ENCODE results near the gene GCLC. TPM values are rescaled to one million over a fixed set of nuclear protein-coding genes. Genes with fewer than 3 reads are reported as not detected.

Gene GCLC
- total RNA-seq, 1 donor from 2014 or later: 26.0 TPM

- Histone ChIP-seq H3K9ac (no peak overlapping the region), H3K36me3 (no peaks in the 10 kb centered on the region), H3K4me2 (no peak overlapping the region), H3K79me2 (ENCODE audit: low read depth) (no peaks in the 10 kb centered on the region), H3K4me3 (no peak overlapping the region), H3K27ac (no peak overlapping the region), H2AFZ (replicated peaks) (no peak overlapping the region), H3K27me3 (no peaks in the 10 kb centered on the region), H3K4me1 (no peaks in the 10 kb centered on the region), H3F3A (ENCODE audit: low read depth) (no peaks in the 10 kb centered on the region), H4K20me1 (ENCODE audit: low read depth) (no peaks in the 10 kb centered on the region), H3K9me3 (ENCODE audit: low read depth) (no peaks in the 10 kb centered on the region)
- Mint-ChIP-seq H3K4me3 (no peak overlapping the region), H3K27ac (no peak overlapping the region), H3K27me3 (ENCODE audit: insufficient read depth, low read depth) (no peaks in the 10 kb centered on the region), H3K9me3 (no peaks in the 10 kb centered on the region), H3K36me3 (no peaks in the 10 kb centered on the region), H3K4me1 (peaks cover 5% of the 10 kb centered on the region)
- TF ChIP-seq EZH2phosphoT487 (IDR thresholded peaks at IDR 0.05) (no peak), EZH2 (IDR thresholded peaks at IDR 0.05) (no peak), CTCF (IDR thresholded peaks at IDR 0.05) (no peak)
- no peak for DNase-seq (ENCODE audit: low spot score)
These were observed 40.5 kb upstream of the GCLC start for GRCh38 chr6:53585208-53585900.

GRCh38 chr6:53584726-53585125 lies 39.8 kb upstream of the GCLC start:
- H3K27me3 ChIP-seq: no peaks in the 10 kb centered on the region
- no peak overlapping the region for H3K9ac ChIP-seq
- no peaks in the 10 kb centered on the region for H3K9me3 ChIP-seq (ENCODE audit: low read depth)
- no peak overlapping the region for H3K4me2 ChIP-seq
- no peak overlapping the region for H3K4me3 ChIP-seq
- no peaks in the 10 kb centered on the region for H3K36me3 ChIP-seq
- no peak overlapping the region for H3K27ac Mint-ChIP-seq
- no peak for DNase-seq (ENCODE audit: low spot score)
- no peak overlapping the region for H2AFZ ChIP-seq (replicated peaks)
- no peaks in the 10 kb centered on the region for H3K9me3 Mint-ChIP-seq
- no peaks in the 10 kb centered on the region for H3K79me2 ChIP-seq (ENCODE audit: low read depth)
- no peaks in the 10 kb centered on the region for H4K20me1 ChIP-seq (ENCODE audit: low read depth)
- no peaks in the 10 kb centered on the region for H3K36me3 Mint-ChIP-seq
- no peaks in the 10 kb centered on the region for H3K4me1 ChIP-seq
- H3K27ac ChIP-seq: no peak overlapping the region
- H3F3A ChIP-seq (ENCODE audit: low read depth): no peaks in the 10 kb centered on the region
- no peak overlapping the region for H3K4me3 Mint-ChIP-seq
- no peak for TF ChIP-seq CTCF (IDR thresholded peaks at IDR 0.05)
- no peak for TF ChIP-seq EZH2 (IDR thresholded peaks at IDR 0.05)
- TF ChIP-seq EZH2phosphoT487 (IDR thresholded peaks at IDR 0.05): no peak
- peaks cover 5% of the 10 kb centered on the region for H3K4me1 Mint-ChIP-seq
- no peaks in the 10 kb centered on the region for H3K27me3 Mint-ChIP-seq (ENCODE audit: insufficient read depth, low read depth)

GRCh38 chr6:53583451-53583850 lies 38.5 kb upstream of the GCLC start:
- Histone ChIP-seq H3K4me1 (no peaks in the 10 kb centered on the region), H3K27me3 (no peaks in the 10 kb centered on the region), H3K27ac (no peak overlapping the region), H3K4me3 (no peak overlapping the region), H4K20me1 (ENCODE audit: low read depth) (no peaks in the 10 kb centered on the region), H2AFZ (replicated peaks) (no peak overlapping the region), H3K79me2 (ENCODE audit: low read depth) (no peaks in the 10 kb centered on the region), H3K36me3 (no peaks in the 10 kb centered on the region), H3K9ac (no peak overlapping the region), H3K4me2 (no peak overlapping the region), H3F3A (ENCODE audit: low read depth) (no peaks in the 10 kb centered on the region), H3K9me3 (ENCODE audit: low read depth) (no peaks in the 10 kb centered on the region)
- TF ChIP-seq CTCF (IDR thresholded peaks at IDR 0.05): no peak
- TF ChIP-seq EZH2 (IDR thresholded peaks at IDR 0.05): no peak
- no peak for TF ChIP-seq EZH2phosphoT487 (IDR thresholded peaks at IDR 0.05)
- Mint-ChIP-seq H3K36me3 (no peaks in the 10 kb centered on the region), H3K27ac (no peak overlapping the region), H3K9me3 (no peaks in the 10 kb centered on the region), H3K4me1 (no peaks in the 10 kb centered on the region), H3K27me3 (ENCODE audit: insufficient read depth, low read depth) (no peaks in the 10 kb centered on the region), H3K4me3 (no peak overlapping the region)
- no peak for DNase-seq (ENCODE audit: low spot score)

Measured in neural progenitor cell (in vitro differentiated cells).